H9 (cell line): ENCODE results near the gene MEFV. TPM values are rescaled to one million over a fixed set of nuclear protein-coding genes. Genes with fewer than 3 reads are reported as not detected.

Experiments
- DNase-seq: peaks from one replicate; pipeline ENCODE4 v3.0.0-alpha.2; 2017
- H2AFZ ChIP-seq: one replicate; pipeline ENCODE4 v1.6.1; 2013; ENCODE audit warnings: mild to moderate bottlenecking, low read length, control low read depth, moderate library complexity
- H2AK5ac ChIP-seq: 2 replicates; pipeline ENCODE4 v1.6.1; 2013; ENCODE audit warnings: low read length, control low read depth, mixed read lengths; ENCODE audit not compliant: insufficient read length
- H2BK120ac ChIP-seq: one replicate; pipeline ENCODE4 v1.6.1; 2013; ENCODE audit warnings: low read depth, mild to moderate bottlenecking, low read length, control low read depth, inconsistent platforms; ENCODE audit not compliant: poor library complexity, severe bottlenecking
- H2BK12ac ChIP-seq: 2 replicates; pipeline ENCODE4 v1.6.1; 2013; ENCODE audit warnings: low read length, control low read depth, mixed read lengths, low read depth; ENCODE audit not compliant: insufficient read length
- H2BK15ac ChIP-seq: 2 replicates; pipeline ENCODE4 v1.6.1; 2013; ENCODE audit warnings: low read depth, low read length, control low read depth
- H2BK20ac ChIP-seq: one replicate; pipeline ENCODE4 v1.6.1; 2013; ENCODE audit warnings: low read depth, mild to moderate bottlenecking, low read length, control low read depth, inconsistent platforms; ENCODE audit not compliant: poor library complexity, severe bottlenecking
- H2BK5ac ChIP-seq: 2 replicates; pipeline ENCODE4 v1.6.1; 2013; ENCODE audit warnings: low read length, control low read depth, mixed read lengths; ENCODE audit not compliant: insufficient read length
- H3K14ac ChIP-seq: 2 replicates; pipeline ENCODE4 v1.6.1; 2013; ENCODE audit warnings: low read length, control low read depth; ENCODE audit not compliant: insufficient read depth
- H3K18ac ChIP-seq: 2 replicates; pipeline ENCODE4 v1.6.1; 2013; ENCODE audit warnings: low read depth, mild to moderate bottlenecking, mixed read lengths, low read length, control low read depth; ENCODE audit not compliant: insufficient read length
- H3K23ac ChIP-seq: 2 replicates; pipeline ENCODE4 v1.6.1; 2013; ENCODE audit warnings: low read length, control low read depth, mixed read lengths, low read depth; ENCODE audit not compliant: insufficient read length
- H3K23me2 ChIP-seq: 2 replicates; pipeline ENCODE4 v1.6.1; 2013; ENCODE audit warnings: low read depth, mild to moderate bottlenecking, mixed read lengths, low read length, control low read depth; ENCODE audit not compliant: insufficient read length, poor library complexity, severe bottlenecking
- H3K27ac ChIP-seq: 2 replicates; pipeline ENCODE4 v1.5.1; 2013; ENCODE audit warnings: low read length, control low read depth, mixed read lengths, low read depth; ENCODE audit not compliant: insufficient read length
- H3K27me3 ChIP-seq: 2 replicates; pipeline ENCODE4 v1.6.1; 2013; ENCODE audit warnings: low read length, control low read depth, inconsistent platforms; ENCODE audit not compliant: insufficient read depth
- H3K4ac ChIP-seq: 2 replicates; pipeline ENCODE4 v1.6.1; 2013; ENCODE audit warnings: low read depth, mild to moderate bottlenecking, control low read depth, inconsistent platforms, low read length, moderate library complexity
- H3K4me1 ChIP-seq: 2 replicates; pipeline ENCODE4 v1.6.1; 2013; ENCODE audit warnings: low read length, control low read depth, inconsistent platforms; ENCODE audit not compliant: insufficient read depth
- H3K4me2 ChIP-seq: 2 replicates; pipeline ENCODE4 v1.6.1; 2013; ENCODE audit warnings: low read length, control low read depth, mixed read lengths; ENCODE audit not compliant: insufficient read length, insufficient read depth
- H3K56ac ChIP-seq: 2 replicates; pipeline ENCODE4 v1.6.1; 2013; ENCODE audit warnings: low read depth, mild to moderate bottlenecking, mixed read lengths, low read length, control low read depth; ENCODE audit not compliant: insufficient read length
- H3K79me1 ChIP-seq: 2 replicates; pipeline ENCODE4 v1.6.1; 2013; ENCODE audit warnings: low read depth, mild to moderate bottlenecking, moderate library complexity, low read length, control low read depth, inconsistent platforms; ENCODE audit not compliant: insufficient read depth, poor library complexity, severe bottlenecking
- H3K79me2 ChIP-seq: 2 replicates; pipeline ENCODE4 v1.6.1; 2013; ENCODE audit warnings: low read length, control low read depth, inconsistent platforms; ENCODE audit not compliant: insufficient read depth
- H3K9ac ChIP-seq: 2 replicates; pipeline ENCODE4 v1.6.1; 2013; ENCODE audit warnings: low read length, control low read depth, mixed read lengths; ENCODE audit not compliant: insufficient read length; ENCODE audit errors: extremely low read depth
- H3K9me3 ChIP-seq: one replicate; pipeline ENCODE4 v1.6.1; 2013; ENCODE audit warnings: low read depth, low read length, inconsistent platforms; ENCODE audit not compliant: control insufficient read depth
- H3T11ph ChIP-seq: one replicate; pipeline ENCODE4 v1.6.1; 2013; ENCODE audit warnings: mild to moderate bottlenecking, low read length, control low read depth, inconsistent platforms
- H4K20me1 ChIP-seq: one replicate; pipeline ENCODE4 v1.6.1; 2013; ENCODE audit not compliant: control insufficient read depth, insufficient read length, insufficient read depth
- H4K5ac ChIP-seq: 2 replicates; pipeline ENCODE4 v1.6.1; 2013; ENCODE audit warnings: low read depth, mild to moderate bottlenecking, mixed read lengths, low read length, control low read depth; ENCODE audit not compliant: insufficient read length
- H4K8ac ChIP-seq: replicated peaks from 2 replicates; pipeline ENCODE4 v1.6.1; 2013; ENCODE audit warnings: low read length, control low read depth, mixed read lengths, low read depth; ENCODE audit not compliant: insufficient read length
- H4K91ac ChIP-seq: 2 replicates; pipeline ENCODE4 v1.6.1; 2013; ENCODE audit warnings: low read depth, mild to moderate bottlenecking, moderate library complexity, mixed read lengths, low read length, control low read depth; ENCODE audit not compliant: insufficient read length
- H3K27ac Mint-ChIP-seq, 3 experiments: 2 replicates in 2 of 3; 3 replicates in 1 of 3; pipeline ENCODE4 v1.8.0; 2020 to 2021; ENCODE audit warnings: mixed read lengths in 3 of 3, mild to moderate bottlenecking in 1 of 3, moderate library complexity in 1 of 3
- H3K27me3 Mint-ChIP-seq: 2 replicates; pipeline ENCODE4 v1.8.0; 2021; ENCODE audit warnings: low read depth, mild to moderate bottlenecking, moderate library complexity, mixed read lengths
- H3K36me3 Mint-ChIP-seq, 3 experiments: 2 replicates in 2 of 3; 3 replicates in 1 of 3; pipeline ENCODE4 v1.8.0; 2020 to 2021; ENCODE audit warnings: low read depth in 3 of 3, mixed read lengths in 3 of 3; ENCODE audit not compliant: insufficient read depth in 1 of 3
- H3K4me1 Mint-ChIP-seq, 2 experiments: 2 replicates each; pipeline ENCODE4 v1.8.0; 2020; ENCODE audit warnings: mixed read lengths in 2 of 2
- H3K4me3 Mint-ChIP-seq, 2 experiments: 2 replicates in 1 of 2; 3 replicates in 1 of 2; pipeline ENCODE4 v1.8.0; 2020 to 2021; ENCODE audit warnings: mild to moderate bottlenecking in 2 of 2, mixed read lengths in 2 of 2, moderate library complexity in 1 of 2
- H3K9me3 Mint-ChIP-seq, 2 experiments: 2 replicates in 1 of 2; 3 replicates in 1 of 2; pipeline ENCODE4 v1.8.0; 2020; ENCODE audit warnings: mild to moderate bottlenecking in 2 of 2, mixed read lengths in 2 of 2, moderate library complexity in 1 of 2
- WGBS: extraction: QIAGEN DNeasy Blood & Tissue Kit; methylation state at CpG from one replicate; pipeline ENCODE4 v1.1.7; 2013; ENCODE audit warnings: missing lambda C conversion rate, low lambda C conversion rate, mixed read lengths; ENCODE audit not compliant: insufficient read length; ENCODE audit errors: extremely low coverage; 5-methylcytosine and 5-hydroxymethylcytosine counted together
- total RNA-seq: library from RNA; stranded (reverse); gene quantifications from 2 replicates; pipeline ENCODE4 v1.2.1, GENCODE V29; 2021
- TF ChIP-seq, protein P1 (sequence below): fragments of 200-600 bp; sonication (generic); conservative IDR thresholded peaks from 3 replicates; pipeline ENCODE4 v1.8.0; 2021; ENCODE audit warnings: antibody characterized with exemption, mild to moderate bottlenecking

The MEFV gene
- total RNA-seq, 1 experiment from 2014 or later, result not detected

DNA sequence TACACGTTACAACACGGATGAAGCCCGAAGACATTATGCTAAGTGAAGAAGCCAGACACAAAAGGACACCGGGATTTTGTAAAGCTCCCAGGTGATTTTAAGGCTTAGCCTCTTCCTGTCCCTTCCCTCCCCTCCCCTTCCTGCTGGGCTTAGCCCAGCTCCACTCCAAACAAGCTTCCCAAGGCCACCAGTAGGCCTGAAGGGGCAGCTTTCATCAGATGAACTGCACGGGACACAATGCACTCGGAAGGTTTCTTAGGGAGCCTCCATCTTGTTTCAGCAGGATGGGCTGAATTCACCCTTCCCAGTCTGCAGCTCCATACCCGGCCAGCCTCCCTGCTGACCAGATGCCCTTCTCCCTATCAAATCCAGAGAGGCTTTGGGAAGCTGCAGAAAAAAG, 10.4 kb downstream of the MEFV start:
- Histone ChIP-seq H3K14ac (no peak overlapping the region), H3K4ac (no peak overlapping the region), H4K8ac (no peak overlapping the region), H3K23ac (no peak overlapping the region), H3K79me1 (no peaks in the 10 kb centered on the region), H3K9ac (no peak overlapping the region), H3T11ph (no peak overlapping the region), H3K18ac (no peak overlapping the region), H3K23me2 (no peaks in the 10 kb centered on the region), H3K4me2 (no peak overlapping the region), H3K9me3 (no peaks in the 10 kb centered on the region), H2BK5ac (no peak overlapping the region), H4K91ac (no peak overlapping the region), H3K4me1 (no peaks in the 10 kb centered on the region), H4K20me1 (no peaks in the 10 kb centered on the region), H2AK5ac (no peak overlapping the region), H2AFZ (no peak overlapping the region), H3K79me2 (no peaks in the 10 kb centered on the region), H2BK15ac (no peak overlapping the region), H3K56ac (no peak overlapping the region), H2BK20ac (no peak overlapping the region), H3K27me3 (no peaks in the 10 kb centered on the region), H2BK120ac (no peak overlapping the region), H4K5ac (no peak overlapping the region), H2BK12ac (no peak overlapping the region), H3K27ac (no peak overlapping the region)
- Mint-ChIP-seq H3K27me3 (peaks cover 21% of the 10 kb centered on the region), H3K36me3 (peaks cover 0 to 4% (median 0%) of the 10 kb centered on the region in 3 experiments; a peak in 3 of 7 replicates), H3K27ac (no peak overlapping the region), H3K4me1 (no peaks in the 10 kb centered on the region), H3K4me3 (no peak overlapping the region), H3K9me3 (peaks cover 73 to 80% of the 10 kb centered on the region in 2 experiments)
- TF ChIP-seq, protein P1, sequence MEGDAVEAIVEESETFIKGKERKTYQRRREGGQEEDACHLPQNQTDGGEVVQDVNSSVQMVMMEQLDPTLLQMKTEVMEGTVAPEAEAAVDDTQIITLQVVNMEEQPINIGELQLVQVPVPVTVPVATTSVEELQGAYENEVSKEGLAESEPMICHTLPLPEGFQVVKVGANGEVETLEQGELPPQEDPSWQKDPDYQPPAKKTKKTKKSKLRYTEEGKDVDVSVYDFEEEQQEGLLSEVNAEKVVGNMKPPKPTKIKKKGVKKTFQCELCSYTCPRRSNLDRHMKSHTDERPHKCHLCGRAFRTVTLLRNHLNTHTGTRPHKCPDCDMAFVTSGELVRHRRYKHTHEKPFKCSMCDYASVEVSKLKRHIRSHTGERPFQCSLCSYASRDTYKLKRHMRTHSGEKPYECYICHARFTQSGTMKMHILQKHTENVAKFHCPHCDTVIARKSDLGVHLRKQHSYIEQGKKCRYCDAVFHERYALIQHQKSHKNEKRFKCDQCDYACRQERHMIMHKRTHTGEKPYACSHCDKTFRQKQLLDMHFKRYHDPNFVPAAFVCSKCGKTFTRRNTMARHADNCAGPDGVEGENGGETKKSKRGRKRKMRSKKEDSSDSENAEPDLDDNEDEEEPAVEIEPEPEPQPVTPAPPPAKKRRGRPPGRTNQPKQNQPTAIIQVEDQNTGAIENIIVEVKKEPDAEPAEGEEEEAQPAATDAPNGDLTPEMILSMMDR, result no peak
- no peak for DNase-seq
- WGBS, result no CpG with 5 or more reads among the region's 7 CpGs
